Dermis lymphatic vessel endothelial cell (primary cell): Measurements from ENCODE around the gene PAX4. TPM values are rescaled to one million over a fixed set of nuclear protein-coding genes. Genes with fewer than 3 reads are reported as not detected.

Source experiments
- total RNA-seq: library from RNA; depleted of rRNA; stranded (reverse); fragments of >200 nt; gene quantifications from 2 replicates; pipeline ENCODE4 v1.2.1, GENCODE V29; 2014

The PAX4 gene
- not detected in 2 replicates for total RNA-seq

DNA sequence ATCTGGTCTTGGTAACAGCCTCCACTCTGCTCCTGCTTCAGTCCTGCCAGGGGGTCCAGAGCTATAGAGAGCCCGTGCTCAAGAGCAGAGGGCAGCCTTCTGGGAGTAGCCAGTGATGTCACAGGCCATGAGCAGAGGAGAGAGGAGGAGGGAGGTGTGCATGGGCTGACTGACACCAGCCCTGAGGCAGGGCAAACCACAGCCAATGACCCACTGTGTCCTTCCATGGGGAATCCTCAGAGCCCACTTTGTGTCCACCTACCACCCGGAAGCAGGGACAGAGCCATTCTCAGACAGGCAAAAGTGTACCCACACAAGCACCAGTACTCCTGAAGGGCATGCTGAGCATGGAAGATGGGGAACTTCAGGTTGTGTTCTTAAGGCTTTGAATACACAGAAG is at the start of gene PAX4:
TSS of gene PAX4 (minus strand) at position 101 of the 400 bp plus-strand sequence. CDS start 2,214 bp downstream, outside the sequence.

GRCh38 chr7:127651556-127652332 is 33.8 kb upstream of the PAX4 start, which contains the start of gene SND1:
Gene SND1, plus strand, starts transcription at chr7:127652194. Its CDS starts 180 bp downstream, at chr7:127652374.

DNA sequence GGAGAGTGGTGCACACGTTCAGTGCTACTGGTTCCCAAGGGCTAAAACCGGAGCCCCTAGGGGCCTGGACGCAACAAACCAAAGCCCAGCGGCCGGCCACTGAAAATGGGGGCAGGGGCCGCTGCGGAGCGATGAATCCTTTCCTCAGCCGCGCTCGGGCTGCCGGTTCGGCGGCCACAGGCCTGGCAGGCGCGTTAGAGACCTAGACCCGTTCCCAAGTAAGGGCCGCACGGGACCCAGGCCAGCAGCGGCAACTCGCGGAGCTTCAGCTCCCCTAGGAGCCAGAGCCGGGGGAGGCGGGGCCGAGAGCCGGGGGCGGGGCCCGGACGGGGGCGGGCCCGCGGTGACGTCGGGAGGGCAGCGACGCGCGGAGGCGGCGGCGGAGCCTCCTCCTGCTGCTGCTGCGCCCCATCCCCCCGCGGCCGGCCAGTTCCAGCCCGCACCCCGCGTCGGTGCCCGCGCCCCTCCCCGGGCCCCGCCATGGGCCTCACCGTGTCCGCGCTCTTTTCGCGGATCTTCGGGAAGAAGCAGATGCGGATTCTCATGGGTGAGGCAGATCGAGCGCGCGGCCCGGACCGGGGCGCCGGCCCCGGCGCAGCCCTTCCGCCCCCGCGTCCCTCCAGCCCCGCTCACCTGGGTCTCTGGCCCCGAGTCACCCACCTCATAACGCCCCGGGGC is 29.8 kb downstream of the PAX4 start, which contains the start of gene ARF5:
TSS of gene ARF5 (plus strand) at position 393 of the 678 bp plus-strand sequence. CDS start at position 481, 88 bp downstream.

GRCh38 chr7:127585044-127585953 is 32.6 kb downstream of the PAX4 start, which contains the start of gene GCC1:
Gene GCC1, minus strand, starts transcription at chr7:127585596. Its CDS starts 414 bp downstream, at chr7:127585182.

Other genes with a start within 250 kb of the PAX4 start
- gene ZNF800, start 225.4 kb downstream of the PAX4 start, total RNA-seq: 9.5 and 13.1 TPM in 2 replicates
- 18.6 and 22.4 TPM in 2 replicates for gene GCC1, start 32.5 kb downstream of the PAX4 start, total RNA-seq
- 174 and 179 TPM in 2 replicates for gene ARF5, start 29.7 kb downstream of the PAX4 start, total RNA-seq
- 1.4 TPM in 2 replicates for gene FSCN3, start 24.4 kb downstream of the PAX4 start, total RNA-seq
- gene SND1, start 34.1 kb upstream of the PAX4 start, total RNA-seq: 158 and 162 TPM in 2 replicates